GM10266 (cell line): ENCODE data around the gene GTSE1.

Experiments
- DNase-seq: peaks from one replicate; pipeline ENCODE4 v3.0.0; 2012; ENCODE audit errors: extremely low spot score
- CTCF ChIP-seq: IDR thresholded peaks from 2 replicates; pipeline ENCODE4 v1.5.1; 2012; ENCODE audit warnings: mild to moderate bottlenecking, low read depth; ENCODE audit not compliant: control insufficient read depth, insufficient read depth; ENCODE audit errors: missing control alignments

GTSE1 gene

GRCh38 chr22:46374663-46375474 is 78.2 kb downstream of the GTSE1 start:
- TF ChIP-seq CTCF = no peak
- no peak for DNase-seq

DNA sequence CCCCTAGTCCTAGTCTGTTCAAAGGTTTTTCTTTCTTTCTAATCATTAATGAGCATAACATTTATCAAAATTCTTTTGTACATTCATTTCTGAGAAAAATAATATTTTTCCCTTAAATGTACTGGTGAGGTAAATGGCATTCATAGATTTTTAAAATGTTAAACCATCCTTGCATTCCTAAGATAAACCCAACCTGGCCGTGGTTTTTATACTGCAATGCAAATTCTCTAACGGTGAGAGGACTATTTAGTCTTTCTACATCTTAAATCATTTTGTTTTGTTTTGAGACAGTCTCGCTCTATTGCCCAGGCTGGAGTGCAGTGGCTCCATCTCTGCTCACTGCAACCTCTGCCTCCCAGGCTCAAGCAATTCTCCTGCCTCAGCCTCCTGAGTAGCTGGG is 79.4 kb downstream of the GTSE1 start:
- no peak for TF ChIP-seq CTCF

DNA sequence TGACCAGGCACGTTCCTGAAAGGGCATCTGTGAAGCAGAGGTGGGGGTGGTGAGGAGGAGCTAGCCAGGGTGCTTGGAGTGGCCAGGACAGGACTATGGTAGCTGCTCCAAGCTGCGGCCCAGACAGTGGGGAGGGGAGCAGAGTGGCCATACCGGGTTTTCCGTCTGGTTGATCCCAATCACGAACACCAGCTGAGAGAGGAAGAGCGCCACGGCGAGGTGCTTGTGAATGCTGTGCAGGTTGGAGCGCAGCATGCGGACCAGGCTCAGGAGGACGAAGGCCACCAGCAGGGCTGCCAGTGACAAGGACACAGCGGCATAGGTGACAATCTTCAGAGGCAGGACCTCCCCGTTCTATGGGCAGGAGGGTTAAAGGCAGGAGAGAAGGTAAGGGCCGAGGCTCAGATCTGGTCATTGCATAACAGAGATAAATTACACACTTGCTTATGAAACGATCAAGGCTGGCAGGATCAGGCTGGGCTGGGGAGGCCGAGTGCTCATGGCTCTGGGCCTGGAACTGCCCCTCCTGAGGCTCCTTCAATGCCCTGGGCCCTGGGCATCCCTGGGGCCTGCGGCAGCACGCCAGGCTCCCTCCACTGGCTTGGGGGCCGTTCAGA is 80.3 kb downstream of the GTSE1 start:
- TF ChIP-seq CTCF = no peak
- no peak for DNase-seq

More for the DNA sequence above, 79.4 kb downstream of the GTSE1 start:
- DNase-seq = no peak

GRCh38 chr22:46377525-46378425 is 81.1 kb downstream of the GTSE1 start:
- no peak for TF ChIP-seq CTCF
- DNase-seq = no peak

- TF ChIP-seq CTCF = no peak
- no peak for DNase-seq
Observed at GRCh38 chr22:46378426-46379065, 81.9 kb downstream of the GTSE1 start.

GRCh38 chr22:46379066-46379930 is 82.6 kb downstream of the GTSE1 start:
- no peak for TF ChIP-seq CTCF
- no peak for DNase-seq
